ENCODE measurements around the gene UGT1A4.

The UGT1A4 gene

GRCh38 chr2:233718552-233718951, at the start of gene UGT1A4:
Gene UGT1A4, plus strand, starts transcription at chr2:233718736. Its CDS starts 85 bp downstream, at chr2:233718821.
- DNase-seq (ENCODE audit: low spot score), result no peak

GRCh38 chr2:233671290-233672161, 47.0 kb upstream of the UGT1A4 start, which contains the start of gene UGT1A9:
Gene UGT1A9, plus strand, starts transcription at chr2:233671898. Its CDS starts 37 bp downstream, at chr2:233671935.
- no peak for DNase-seq (ENCODE audit: low spot score)

GRCh38 chr2:233672886-233673285, 45.6 kb upstream of the UGT1A4 start:
- no peak for DNase-seq (ENCODE audit: low spot score)

GRCh38 chr2:233673896-233674295, 44.6 kb upstream of the UGT1A4 start:
- no peak for DNase-seq (ENCODE audit: low spot score)

- no peak for DNase-seq (ENCODE audit: low spot score)
These were observed 44.2 kb upstream of the UGT1A4 start for GRCh38 chr2:233674314-233674713.

- DNase-seq (ENCODE audit: low spot score), result no peak
These were observed 43.5 kb upstream of the UGT1A4 start for GRCh38 chr2:233674995-233675394.

GRCh38 chr2:233676046-233676445, 42.5 kb upstream of the UGT1A4 start:
- no peak for DNase-seq (ENCODE audit: low spot score)

GRCh38 chr2:233679196-233679595, 39.3 kb upstream of the UGT1A4 start:
- no peak for DNase-seq (ENCODE audit: low spot score)

- no peak for DNase-seq (ENCODE audit: low spot score)
These were observed 38.0 kb upstream of the UGT1A4 start for GRCh38 chr2:233680361-233681045.

GRCh38 chr2:233681521-233682099, 36.9 kb upstream of the UGT1A4 start, which contains the start of gene UGT1A7:
Gene UGT1A7, plus strand, starts transcription at chr2:233681901. Its CDS starts 37 bp downstream, at chr2:233681938.
- no peak for DNase-seq (ENCODE audit: low spot score)

GRCh38 chr2:233684640-233685039, 33.9 kb upstream of the UGT1A4 start:
- DNase-seq (ENCODE audit: low spot score), result no peak

GRCh38 chr2:233686928-233687327, 31.6 kb upstream of the UGT1A4 start:
- DNase-seq (ENCODE audit: low spot score), result no peak

- no peak for DNase-seq (ENCODE audit: low spot score)
These were observed 30.2 kb upstream of the UGT1A4 start for GRCh38 chr2:233688341-233688740.

GRCh38 chr2:233689031-233689430, 29.5 kb upstream of the UGT1A4 start:
- no peak for DNase-seq (ENCODE audit: low spot score)

- DNase-seq (ENCODE audit: low spot score), result no peak
These were observed 29.0 kb upstream of the UGT1A4 start for GRCh38 chr2:233689501-233689900.

GRCh38 chr2:233690444-233690843, 28.1 kb upstream of the UGT1A4 start:
- DNase-seq (ENCODE audit: low spot score), result no peak

GRCh38 chr2:233691443-233692433, 26.8 kb upstream of the UGT1A4 start:
- DNase-seq (ENCODE audit: low spot score), result no peak

- DNase-seq (ENCODE audit: low spot score), result no peak
These were observed 25.9 kb upstream of the UGT1A4 start, which contains the start of gene UGT1A6 for GRCh38 chr2:233692648-233693047. Gene UGT1A6, plus strand, starts transcription at chr2:233692890. Its CDS starts 115 bp downstream, at chr2:233693005.

- DNase-seq (ENCODE audit: low spot score), result no peak
These were observed 24.6 kb upstream of the UGT1A4 start for GRCh38 chr2:233693963-233694362.

GRCh38 chr2:233698740-233699139, 19.8 kb upstream of the UGT1A4 start:
- no peak for DNase-seq (ENCODE audit: low spot score)

- DNase-seq (ENCODE audit: low spot score), result no peak
These were observed 19.0 kb upstream of the UGT1A4 start for GRCh38 chr2:233699424-233700027.

Measured in hematopoietic multipotent progenitor cell treated with erythropoietin and hydrocortisone succinate and interleukin-3 and kit ligand, for 15 days (in vitro differentiated cells).